Amniotic stem cell (primary cell): ENCODE measurements around the gene RNF19B.

Experiments used
- DNase-seq: peaks from one replicate; lab custom pipeline; 2025; lab: John Stamatoyannopoulos, UW

The RNF19B gene

GRCh38 chr1:32900371-32900955 lies 64.1 kb downstream of the RNF19B start:
- no peak for DNase-seq

- no peak for DNase-seq
These were observed 64.9 kb downstream of the RNF19B start for GRCh38 chr1:32899586-32900296.

- no peak for DNase-seq
These were observed 65.7 kb downstream of the RNF19B start for GRCh38 chr1:32898958-32899357.

GRCh38 chr1:32898056-32898455 lies 66.6 kb downstream of the RNF19B start:
- no peak for DNase-seq

GRCh38 chr1:32897082-32898049 lies 67.2 kb downstream of the RNF19B start:
- DNase-seq = no peak

DNA sequence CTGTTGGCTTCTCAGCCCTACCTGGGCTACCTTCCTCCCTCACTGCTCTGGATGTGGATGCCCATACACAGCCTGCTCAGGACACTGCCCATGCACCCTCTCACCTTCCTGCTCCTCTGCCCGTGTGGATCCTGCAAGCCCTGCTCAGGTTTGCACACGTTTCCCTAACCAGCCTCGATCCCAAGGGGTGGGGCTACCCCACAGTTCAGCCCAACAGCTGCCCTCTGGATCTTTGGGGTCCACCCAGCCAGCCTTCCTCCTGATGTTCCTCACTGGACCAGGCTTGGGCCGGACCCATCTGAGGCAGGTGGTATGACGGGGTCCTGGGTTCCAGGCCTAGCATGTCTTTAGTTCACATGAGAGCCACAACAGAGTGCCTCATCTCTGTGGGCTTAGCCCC lies 68.2 kb downstream of the RNF19B start:
- no peak for DNase-seq

DNA sequence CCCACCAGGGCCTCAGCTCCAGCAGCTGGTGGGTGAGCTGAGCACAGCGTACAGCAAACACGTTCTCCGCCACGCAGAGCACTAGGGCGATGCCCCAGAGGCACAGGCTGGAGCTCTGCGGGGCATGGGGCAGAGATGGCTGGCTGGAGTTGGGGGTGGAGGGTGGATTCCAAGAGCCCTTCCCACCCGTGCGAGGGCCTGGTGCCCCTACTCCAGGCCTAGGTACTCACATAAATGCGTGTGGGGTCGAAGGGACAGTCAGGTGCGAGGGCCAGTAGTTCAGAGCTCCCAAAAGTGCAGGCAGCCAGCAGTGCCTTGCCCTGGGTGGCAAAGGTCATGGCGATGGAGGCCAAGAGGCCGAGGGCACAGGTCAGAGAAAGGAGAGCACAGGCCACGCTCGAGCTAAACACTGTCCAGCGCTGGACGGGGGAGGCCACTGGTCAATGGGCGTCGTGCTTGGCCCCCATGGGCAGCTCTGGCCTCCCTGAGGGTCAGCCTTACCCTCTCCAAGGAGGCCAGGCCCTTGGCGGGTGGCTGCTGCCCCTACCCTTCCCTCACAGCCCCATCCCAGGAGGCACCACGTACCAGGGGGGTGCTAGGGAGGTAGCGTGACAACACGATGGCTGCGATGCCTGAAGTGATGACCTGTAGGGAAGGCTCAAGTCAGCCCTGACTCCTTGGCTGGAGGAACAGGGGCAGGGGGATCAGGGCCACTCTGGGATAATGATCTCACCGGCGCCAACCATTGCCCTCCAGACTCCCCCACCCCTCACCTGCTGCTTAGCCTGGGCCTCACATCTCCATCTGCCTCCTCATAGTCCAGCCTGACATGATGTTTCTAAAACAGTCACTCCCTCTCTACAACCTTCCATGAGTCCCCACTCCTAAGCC lies 69.0 kb downstream of the RNF19B start:
- no peak for DNase-seq

- DNase-seq = no peak
These were observed 69.9 kb downstream of the RNF19B start for GRCh38 chr1:32894681-32895080.

DNA sequence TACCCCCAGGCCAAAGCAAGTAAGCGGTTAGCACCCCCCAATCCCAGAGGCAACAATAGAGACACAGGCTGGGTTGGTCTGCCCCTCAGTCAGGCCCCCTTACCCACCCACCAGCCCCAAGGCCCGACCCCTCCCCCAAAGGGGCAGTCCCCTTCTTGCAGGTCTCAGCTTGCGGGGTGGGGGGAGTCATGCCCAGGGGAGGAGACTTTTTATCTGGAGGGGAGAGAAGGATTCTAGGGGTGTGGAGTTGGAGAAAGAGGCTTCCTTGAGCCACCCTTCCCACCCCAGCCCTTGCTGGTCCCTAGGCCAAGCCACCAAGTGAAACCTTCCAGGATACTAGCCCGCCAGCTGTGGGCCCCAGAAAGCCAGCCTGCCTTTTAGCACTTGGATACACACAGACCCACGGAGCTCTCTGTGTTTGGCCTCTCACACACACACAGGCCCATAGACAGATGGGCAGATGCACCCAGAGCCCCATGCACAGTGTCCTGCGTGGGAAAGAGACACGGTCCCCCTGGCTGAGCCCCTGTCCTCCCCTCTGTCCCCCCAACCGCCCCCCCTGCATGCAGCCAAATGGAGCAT lies 70.5 kb downstream of the RNF19B start:
- DNase-seq = no peak

GRCh38 chr1:32893198-32894018 lies 71.2 kb downstream of the RNF19B start:
- no peak for DNase-seq

DNA sequence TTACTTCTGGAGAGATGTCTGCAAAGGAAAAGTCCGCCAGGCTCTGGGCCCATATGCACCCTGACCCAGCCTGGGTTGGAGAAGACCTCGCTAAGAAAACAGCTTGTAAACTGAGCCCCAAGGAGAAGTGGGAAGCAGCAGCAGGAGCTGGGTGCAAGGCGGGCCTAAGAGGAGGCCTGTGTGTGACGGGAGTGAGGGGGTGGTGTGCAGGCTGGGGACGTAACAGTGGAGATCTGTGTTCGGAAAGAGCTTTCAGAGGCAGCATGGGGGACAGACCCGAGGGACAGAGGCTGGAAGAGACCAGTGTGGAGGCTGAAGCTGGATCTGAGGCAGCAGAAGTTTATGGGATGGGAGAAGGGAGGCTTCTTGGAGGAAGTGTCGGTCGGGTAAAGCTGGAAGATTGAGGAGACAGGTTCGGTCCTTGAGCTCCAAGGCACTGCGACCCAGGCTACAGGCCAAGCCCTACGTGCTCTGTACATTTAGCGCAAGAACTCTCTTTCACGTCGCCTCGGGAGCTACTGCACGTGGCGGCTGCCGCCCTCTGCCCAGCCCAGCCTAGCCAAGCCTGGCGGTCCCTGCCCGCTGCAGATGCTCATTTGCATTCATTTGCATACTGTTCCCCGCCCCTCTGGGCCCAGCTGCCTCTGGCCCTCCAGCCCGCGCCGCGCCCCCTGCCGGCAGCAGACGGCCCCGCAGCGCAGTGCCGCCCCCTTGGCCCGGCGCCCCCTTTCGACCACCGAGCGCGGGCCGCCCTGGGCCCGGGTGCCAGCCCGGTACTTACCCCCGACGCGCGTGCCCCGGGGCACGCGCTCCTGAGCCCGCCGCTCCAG lies 72.0 kb downstream of the RNF19B start:
- no peak for DNase-seq

GRCh38 chr1:32891630-32892029 lies 73.0 kb downstream of the RNF19B start:
- no peak for DNase-seq

DNA sequence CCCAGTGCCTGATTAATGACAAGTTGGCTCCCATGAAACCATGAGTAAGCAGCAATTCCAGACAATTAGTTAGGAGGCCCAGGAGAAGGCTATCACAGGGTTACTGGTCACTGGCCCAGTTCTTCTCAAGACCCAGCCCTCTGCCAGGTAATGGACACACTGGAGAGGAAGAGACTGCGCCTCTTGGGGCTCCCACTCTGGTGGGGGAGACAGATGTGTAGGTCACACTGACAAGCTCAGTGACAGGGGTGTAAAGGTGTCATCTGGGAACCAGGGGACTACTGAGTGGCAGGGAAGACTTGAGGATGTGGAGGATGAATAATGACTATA lies 73.4 kb downstream of the RNF19B start:
- DNase-seq = no peak

- DNase-seq = no peak
These were observed 73.9 kb downstream of the RNF19B start for GRCh38 chr1:32890516-32891240.

- no peak for DNase-seq
These were observed 74.8 kb downstream of the RNF19B start for GRCh38 chr1:32889731-32890278.

GRCh38 chr1:32888677-32889420 lies 75.8 kb downstream of the RNF19B start:
- no peak for DNase-seq

- no peak for DNase-seq
These were observed 76.5 kb downstream of the RNF19B start for GRCh38 chr1:32888134-32888533.

GRCh38 chr1:32887623-32888022 lies 77.0 kb downstream of the RNF19B start:
- DNase-seq = no peak
